AML-193 (cell line): Measurements from ENCODE around the gene KCTD15.

Source experiments
- DNase-seq, 2 experiments: peaks; one replicate each; lab custom pipeline; 2025; lab: John Stamatoyannopoulos, UW

KCTD15 gene, protein sequence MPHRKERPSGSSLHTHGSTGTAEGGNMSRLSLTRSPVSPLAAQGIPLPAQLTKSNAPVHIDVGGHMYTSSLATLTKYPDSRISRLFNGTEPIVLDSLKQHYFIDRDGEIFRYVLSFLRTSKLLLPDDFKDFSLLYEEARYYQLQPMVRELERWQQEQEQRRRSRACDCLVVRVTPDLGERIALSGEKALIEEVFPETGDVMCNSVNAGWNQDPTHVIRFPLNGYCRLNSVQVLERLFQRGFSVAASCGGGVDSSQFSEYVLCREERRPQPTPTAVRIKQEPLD

DNA sequence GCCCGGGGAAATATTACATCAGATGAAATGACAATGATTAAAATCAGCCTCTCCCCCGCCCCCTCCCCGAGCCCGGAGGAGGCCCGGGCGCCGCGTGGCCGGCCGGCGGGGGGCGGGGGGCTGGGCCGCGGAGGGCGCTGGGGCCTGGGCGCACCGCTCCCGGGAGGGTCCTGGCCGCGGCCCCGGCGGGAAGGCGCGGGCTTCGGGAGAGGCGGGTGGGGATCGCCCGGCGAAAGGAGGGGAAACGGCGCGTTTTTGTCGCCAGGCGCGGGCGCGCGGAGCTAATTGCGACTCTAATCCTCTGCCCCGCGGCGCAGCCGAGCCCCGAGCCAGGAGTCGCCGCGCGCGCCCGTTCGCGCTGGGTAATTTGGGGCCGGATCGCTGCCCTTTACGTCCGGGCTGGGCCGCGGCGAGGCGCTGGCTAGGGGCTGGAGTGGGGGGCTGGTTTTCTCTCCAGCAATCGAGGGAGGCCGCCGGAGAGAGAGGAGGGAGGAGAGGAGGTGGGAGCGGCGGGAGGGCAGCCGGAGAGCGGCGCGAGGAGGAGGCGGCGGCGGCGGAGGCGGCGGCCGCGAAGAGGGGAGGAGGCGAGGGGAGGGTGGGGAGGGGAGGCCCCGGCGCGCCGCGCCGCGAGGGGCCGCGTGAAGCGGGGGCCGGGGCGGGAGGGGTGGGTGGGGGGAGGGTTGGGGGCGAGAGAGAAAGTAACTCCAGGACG, at the start of gene KCTD15:
Gene KCTD15, plus strand, starts transcription at position 707 of the 712 bp plus-strand sequence. CDS start 3,585 bp downstream, outside the sequence.
- no peak for DNase-seq

DNA sequence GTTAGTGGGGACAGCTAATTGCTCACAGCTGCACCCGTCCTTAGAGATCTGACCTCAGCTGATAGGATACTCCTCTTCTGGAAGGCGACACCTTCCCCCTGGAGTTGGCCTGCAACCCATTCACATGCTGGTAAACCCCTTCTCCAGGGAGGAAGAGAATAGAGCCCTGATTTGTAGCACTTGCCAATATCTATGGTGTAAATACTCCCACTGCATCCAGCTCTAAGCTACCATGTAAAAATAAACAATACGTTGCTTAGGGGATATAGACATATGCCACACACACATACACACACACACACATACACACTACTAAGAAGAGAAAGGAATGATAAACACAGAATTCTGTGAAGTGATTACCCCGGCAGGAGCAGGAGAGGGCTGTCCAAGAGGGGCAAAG, 49.4 kb upstream of the KCTD15 start:
- DNase-seq, result no peak

DNA sequence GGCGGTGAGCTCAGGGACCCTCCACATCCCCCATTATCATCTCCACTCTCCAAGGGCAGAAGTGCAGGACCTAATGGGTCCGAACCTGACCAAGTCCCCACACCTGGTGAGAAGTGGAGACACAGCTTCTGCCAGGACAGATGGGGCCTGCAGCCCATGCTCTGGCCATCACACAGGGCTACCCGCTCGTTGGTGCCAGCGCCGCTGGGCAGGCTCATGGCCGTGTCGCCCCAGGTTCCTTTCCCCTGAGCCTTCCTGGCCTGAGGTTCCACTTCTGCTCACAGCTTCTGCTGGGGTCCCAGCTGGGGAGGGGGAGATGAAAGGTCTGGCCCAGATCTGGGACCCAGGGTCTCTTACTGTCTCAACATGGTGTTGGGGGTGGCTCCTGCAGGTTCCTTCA, 48.4 kb upstream of the KCTD15 start:
- DNase-seq, result no peak

DNA sequence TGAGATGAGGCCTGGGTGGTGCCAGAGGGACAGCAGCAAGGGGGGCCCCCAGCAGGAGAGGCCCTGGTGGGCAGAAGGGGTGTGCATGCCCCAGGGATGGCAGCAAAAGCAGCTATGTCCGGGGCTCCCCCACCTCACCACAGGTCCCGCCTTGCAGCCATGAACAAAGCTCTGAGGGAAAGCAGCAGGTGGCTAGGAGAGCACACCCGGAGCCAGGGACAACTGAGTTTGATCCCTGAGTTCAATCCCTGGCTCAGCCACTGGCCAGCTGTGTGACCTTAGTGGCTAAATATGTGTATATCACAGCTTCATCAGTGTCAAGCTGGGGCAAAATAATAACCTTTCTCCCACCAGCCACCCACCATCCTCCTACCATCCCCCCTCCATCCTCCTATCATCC, 47.7 kb upstream of the KCTD15 start:
- no peak for DNase-seq

DNA sequence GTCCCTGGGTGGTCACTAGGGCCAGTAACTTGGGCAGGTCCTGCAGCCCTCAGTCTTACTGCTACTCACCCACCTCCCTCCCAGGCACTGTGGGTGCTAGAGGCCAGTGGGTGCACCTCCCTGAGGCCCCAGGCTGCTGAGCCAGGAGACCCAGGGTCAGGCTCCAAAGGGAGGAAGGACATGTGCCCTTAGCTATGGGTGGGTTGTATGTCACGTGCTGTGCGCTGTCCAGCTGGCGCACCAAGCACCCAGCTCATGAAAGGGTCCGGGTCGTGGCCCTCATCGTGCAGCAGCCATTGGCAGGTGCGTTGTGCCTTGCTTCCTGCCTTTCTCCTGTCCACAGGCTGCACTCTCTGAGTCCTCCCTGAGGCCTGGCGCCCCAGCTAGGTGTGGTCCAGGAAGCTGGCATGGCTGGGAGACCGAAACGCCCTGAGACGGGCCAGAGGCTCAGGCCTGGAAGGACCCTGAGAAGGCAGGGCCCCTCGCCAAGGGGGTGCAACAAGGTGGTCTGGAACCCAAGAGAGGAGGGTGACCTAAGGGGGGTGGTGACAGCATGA, 47.0 kb upstream of the KCTD15 start:
- DNase-seq, result no peak

DNA sequence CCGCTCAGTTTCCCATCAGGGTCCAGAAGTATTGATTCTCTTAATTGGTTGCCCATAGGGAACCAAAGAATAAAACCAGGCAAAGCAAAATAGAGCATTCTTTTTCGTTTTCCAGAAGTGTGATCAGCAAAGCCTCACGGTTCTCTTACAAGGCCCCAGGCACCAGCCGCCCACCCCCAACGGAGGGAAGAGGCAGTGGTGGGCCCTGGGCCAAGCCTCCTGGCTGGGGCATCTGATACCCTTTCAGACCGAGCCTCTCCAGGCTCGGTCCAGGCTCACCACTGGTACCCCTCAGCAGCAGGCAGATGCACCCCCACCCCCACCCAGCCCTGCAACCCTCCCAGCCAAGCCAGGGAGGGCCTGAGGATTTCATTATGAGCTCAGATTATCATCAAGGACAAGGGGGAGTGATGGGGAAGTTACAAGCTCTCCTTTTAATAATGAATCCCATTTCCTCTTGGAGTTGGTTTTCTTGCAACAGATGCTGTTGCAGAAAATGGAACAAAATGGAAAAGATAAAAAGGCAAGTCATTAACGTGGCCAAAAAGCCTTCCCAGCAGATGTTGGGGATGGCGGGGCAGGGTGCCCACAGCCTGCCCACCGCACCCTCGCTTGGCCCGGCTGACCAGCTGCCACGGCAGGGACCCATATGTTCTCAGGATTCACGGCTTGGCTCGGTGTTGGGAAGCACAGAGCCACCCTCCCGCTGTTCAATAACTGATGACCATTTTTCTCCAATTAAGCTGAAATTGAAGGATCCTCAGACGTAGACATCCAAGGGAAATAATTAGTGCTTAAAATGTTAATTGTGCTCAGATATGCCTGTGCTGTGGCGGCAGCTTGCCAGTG, 45.9 kb upstream of the KCTD15 start:
- no peak for DNase-seq

DNA sequence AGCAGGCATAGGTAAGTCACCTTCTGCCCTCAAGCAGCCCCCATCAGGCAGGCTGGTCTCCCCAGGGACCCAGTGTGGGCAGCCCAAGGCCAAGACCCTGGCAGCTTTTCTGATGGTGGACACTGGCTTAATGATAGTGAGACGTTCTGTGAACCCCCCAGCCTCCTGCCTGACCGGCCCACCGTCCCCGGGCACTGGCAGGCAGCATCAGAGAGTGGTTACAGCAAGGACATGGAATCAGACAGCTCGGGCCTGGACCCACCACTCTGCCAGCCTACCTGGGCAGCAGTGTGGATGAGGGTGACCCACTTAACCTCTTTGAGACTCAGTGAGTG, 45.3 kb upstream of the KCTD15 start:
- DNase-seq, result no peak

DNA sequence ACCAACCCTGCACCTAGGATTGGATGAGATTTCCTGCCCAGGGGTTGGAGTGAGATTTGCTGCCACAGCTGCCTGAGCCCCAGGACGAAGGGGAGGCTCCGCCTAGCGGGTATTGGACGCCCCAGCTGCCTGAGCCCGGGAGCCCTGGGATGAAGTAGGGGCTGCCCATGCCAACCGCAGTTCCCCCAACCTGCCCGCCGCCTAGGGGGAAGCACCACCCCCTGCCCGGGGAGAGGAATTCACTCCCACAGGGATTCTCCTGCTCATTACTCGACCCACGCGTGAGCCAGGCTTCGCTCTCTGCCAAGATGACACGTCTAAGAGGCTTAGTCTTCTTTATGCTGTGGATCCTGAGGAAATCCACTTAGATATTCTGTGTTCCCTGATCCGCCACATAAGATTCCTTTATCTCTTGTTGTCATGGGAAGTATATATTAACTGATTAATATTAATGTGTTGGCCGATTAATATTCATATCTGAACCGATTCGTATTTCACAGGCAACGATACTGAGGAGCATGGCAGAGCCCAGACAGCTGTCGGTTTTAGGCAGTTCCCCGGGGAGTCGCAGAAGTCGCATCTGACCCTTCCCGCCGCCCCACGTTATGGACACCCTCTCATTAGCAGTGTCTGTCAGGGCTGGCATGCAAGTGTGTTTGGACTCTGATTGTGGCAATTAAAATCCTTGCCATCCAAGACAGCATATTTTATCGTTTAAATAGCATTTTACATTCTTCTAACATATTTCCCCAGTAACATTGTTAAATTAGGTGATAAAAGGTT, 44.5 kb upstream of the KCTD15 start:
- no peak for DNase-seq

DNA sequence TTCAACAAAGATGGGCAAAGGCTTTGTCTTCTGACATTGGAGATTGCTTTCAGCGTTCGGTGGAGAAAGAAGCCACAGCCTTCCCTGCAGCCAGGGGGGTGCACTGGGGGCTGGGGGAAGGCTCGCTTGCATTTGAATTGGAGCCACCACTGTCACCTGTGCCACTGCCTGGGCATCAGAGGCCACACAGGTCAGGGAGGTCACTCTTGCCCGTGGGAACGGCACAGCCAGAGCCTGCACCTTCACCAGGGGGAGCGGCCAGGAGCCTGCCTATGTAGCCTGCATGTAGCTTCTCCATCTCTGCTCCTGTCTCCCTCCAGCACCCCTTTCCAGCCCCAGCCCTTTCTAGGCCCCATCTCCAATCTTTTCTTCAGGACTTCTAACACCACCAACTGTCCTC, 43.7 kb upstream of the KCTD15 start:
- DNase-seq, result no peak

DNA sequence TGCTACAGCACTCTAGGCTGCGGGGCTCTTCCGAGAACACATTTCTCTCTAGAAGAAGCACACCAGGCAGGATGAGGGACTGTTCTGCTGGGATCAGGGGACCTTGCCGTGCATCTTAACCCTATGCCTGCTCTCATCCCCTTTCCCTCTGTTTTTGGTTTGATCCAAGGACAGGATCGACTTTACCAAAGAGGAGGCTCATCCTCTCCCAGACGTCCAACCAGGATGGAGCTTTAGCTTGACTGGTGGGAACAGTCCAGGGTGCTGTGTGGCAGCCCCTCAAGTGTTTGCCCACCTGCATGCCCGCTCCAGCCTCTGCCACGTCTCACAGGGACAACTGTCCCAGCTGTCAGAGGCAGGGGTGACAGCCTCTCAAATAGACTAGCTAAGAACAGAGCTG, 42.3 kb upstream of the KCTD15 start:
- DNase-seq, result no peak

DNA sequence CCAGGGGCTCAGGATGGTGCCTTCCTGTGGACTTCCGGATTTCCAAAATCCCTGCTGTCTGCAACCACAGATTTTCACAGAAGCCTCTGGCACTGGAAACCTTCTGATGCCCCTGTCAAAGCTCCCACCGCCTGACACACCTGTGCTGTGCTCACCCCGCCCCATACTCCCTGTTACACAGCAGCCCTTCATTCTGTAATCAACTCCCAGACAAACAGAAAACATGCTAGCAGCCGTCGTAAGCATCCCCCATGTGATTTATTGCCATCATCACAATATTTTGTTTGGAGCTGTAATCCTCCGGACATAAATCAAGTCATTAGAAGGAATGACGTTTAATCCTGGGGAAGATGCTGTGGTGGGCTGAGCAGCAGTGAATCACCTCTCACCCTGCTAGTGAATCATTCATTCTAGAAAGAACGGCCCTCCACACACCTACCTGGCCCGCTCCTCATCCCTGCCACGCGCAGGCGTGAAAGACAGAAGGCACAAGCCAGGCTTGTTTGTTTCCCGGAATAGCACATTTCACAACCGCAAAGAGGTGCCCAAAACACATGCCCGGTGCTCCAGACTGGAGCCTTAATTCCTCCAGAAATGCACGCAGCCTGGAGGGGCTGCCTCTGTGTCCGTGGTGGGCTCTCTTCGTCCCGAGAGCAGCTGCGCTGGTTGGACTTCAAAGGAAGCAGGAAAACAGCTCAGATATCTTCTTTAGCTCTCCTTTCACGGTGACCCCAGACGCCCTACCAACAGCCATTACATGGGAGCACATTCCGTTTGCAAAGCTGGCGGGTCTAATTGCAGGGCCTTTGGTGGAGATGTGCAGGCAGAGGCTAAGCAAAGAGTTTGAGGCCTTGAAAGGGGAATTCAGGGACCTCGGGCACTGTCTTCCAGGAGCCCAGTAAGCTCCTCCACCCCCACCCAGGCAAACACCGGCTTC, 41.3 kb upstream of the KCTD15 start:
- no peak for DNase-seq

DNA sequence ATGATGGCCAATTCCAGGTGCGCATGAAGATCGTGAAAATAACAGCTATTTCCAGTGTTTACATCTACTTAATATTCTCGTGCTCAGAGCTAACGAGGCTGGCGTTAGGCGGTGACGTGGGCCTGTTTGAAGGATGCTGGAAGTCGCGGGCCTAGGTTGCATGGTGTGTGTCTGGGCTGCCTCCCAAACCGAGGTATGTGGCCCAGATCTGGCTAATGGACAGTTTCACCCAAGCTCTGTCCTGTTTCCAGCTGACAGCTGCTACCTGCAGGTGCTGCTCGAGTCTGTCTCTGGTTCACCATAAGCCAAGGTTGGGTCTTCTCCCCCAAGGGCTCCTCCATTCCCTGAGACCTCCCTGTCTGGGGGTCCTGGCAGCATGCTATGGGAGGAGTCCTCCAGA, 40.5 kb upstream of the KCTD15 start:
- DNase-seq, result no peak

DNA sequence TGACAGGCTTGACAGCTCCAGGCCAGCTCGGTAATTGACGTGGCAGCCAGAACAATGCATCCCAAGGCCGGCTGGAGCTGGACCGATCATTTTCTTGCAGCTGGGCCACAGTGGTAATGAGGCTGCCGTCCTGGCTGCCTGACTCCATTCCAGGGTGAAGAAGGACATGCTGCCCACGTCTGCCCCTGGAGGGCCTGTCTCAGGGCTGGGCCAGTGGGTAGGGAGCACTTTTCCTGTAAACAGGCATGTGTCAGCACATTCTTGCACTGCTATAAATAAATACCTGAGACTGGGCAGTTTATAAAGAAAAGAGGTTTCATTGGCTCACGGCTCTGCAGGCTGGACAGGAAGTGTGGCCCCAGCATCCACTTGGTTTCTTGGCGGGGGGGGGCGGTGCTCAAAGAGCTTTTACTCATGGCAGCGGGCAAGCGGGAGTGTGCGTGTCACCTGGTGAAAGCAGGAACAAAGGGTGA, 38.1 kb upstream of the KCTD15 start:
- no peak for DNase-seq

DNA sequence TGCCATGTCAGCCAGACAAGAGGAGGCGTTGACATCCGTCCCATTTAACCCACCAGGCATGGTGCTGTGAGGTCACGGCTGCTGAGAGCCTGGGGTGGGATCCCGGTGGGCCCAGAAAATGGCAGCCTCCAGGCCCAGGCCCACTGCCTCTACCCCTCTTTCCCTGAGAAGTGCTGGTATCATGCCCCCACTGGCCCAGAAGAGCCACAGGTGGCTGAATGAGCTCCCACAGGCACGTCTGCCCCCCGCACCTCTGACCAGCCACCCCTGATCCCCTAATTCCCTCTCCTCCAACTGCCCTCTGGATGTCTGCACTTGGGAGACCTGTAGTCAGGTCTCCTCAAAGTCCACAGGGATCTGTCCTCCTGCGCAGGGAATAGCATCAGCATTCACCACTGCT, 37.3 kb upstream of the KCTD15 start:
- no peak for DNase-seq

DNA sequence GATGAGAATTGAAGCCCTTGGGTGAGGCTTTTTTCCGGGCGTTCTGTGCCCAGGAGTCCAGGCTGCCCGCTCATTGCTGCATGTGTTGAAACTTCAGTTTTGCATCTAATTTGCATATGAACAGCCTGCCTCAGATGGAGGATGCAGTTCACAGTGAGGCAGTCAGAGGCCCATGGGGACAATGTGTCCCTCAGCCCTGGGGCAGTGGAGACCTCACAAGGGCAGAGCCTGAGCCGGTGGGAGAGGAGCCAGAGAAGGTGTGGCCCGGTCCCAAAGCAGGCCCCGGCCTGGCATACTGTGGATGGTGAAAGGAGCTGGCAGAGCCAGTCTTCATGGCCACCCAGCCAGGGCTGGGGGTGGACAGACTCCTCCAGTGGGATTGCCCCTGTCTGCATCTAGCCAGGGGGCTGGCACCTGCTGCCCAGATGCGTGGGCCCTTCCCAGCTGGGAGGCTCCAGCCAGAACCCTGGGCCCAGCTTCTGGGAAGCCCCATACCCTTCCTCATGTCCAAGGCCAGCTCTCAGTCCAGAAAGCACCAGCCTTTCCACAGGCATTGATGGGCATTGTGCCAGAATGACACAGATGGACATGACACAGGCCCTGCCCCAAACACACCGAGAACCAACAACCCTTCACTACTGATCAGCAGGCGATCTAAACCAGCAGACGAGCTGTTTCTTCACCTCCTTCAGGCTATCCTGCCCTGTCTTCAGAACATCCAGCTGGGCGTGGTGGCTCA, 32.9 kb upstream of the KCTD15 start:
- DNase-seq, result no peak

DNA sequence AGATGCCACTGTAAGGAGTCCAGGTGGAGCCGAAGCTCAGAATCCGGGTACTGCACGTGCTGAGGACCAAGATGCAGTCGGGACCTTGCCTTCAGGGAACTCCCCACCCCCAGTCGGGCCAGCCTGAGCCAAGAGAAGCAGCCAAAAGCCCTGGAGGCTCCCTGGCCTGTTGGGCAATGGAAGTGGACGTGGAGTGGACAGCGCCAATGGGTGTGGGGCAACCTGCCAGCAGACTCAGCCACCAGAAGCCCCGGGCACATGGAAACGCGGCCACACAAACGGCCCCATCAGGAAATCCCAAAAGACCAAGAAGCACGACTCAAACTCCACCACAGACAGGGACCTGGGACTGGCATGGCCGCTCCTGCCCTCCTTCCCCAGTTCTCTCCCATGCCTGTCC, 30.0 kb upstream of the KCTD15 start:
- DNase-seq, result no peak

DNA sequence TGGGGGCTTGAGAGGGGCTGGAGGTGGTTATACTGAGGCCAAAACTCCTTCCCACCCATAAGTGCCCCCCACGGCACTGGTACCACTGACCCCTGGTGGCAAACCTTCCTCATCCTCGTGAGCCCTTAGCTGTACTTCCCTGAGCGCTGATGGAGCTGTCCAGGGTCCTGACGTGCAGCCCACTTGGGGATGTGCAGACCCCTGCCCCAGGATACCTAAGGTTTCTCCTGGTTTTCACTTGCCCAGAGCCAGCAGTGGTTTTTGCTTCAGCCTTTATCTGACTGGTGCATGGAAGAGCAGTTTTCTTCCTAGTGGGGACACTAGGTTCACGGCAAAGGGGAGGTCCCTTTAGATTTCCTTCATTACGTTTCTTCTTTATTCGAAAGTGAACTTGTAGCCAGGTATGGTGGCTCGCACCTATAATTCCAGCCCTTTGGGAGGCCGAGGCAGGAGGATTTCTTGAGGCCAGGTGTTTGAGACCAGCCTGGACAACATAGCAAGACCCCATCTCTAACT, 28.7 kb upstream of the KCTD15 start:
- no peak for DNase-seq

DNA sequence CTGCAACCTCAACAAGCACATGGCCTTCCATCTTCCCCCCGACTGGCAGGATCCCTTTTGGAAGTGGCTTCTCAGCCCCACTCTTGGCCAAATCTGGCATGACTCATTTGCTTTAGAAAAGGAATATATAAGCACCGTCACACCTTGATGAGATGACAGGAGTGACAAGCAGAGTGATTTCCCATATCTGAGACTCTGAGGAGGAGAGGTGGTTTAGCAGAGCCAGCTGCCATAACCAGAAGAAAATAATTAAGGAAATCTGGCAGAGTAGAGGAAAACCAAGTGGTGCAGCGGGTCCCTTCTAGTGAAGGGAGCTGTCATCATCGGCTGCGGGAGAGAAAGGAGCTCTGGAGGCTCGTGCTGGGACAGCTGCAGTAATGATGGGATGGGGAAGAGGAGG, 27.5 kb upstream of the KCTD15 start:
- no peak for DNase-seq

DNA sequence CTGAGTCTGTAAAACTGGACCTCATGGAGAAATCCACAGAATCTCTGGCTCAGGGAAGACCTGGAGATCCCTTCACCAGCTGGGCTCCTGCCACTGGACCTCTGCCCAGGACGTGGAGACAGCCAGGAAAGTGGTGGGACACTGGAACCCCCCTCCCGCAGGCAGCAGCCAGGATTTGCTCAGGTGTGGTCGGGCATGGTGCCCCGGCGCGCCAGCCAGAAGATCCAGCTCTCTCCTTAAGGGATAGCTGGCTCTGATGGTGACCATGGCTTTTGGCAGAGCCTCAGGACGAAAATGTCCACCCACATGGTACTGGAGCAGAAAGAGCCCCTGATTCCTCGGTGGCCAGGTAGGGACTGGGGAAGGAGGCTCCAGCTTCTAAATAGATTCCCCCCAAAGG, 26.6 kb upstream of the KCTD15 start:
- no peak for DNase-seq
